Measurements from ENCODE around the gene PPP6R1.

Gene PPP6R1

GRCh38 chr19:55256562-55257460, 2.0 kb downstream of the PPP6R1 start:
- CTCF ChIA-PET = interaction anchor here (0.8 to 3.6 kb wide), 8 partner anchors 11 to 211 kb away, joined by 3 to 12 read pairs (median 4); no protein-coding TSS in a partner anchor
- no peak for DNase-seq (ENCODE audit: extremely low spot score)
- POLR2A ChIA-PET = interaction anchor here (0.6 to 1.3 kb wide), 2 partner anchors 19 to 149 kb away, joined by 4 to 6 read pairs; no protein-coding TSS in a partner anchor
- TF ChIP-seq CTCF (IDR thresholded peaks at IDR 0.05; ENCODE audit: control extremely low read depth, extremely low read depth, low read depth, missing control alignments) = no peak

- CTCF ChIA-PET = interaction anchor here (0.9 to 3.6 kb wide), 11 partner anchors 10 to 212 kb away, joined by 3 to 12 read pairs (median 3); partner anchors contain the start of gene TMEM238
- peak; percentile 53 for DNase-seq (ENCODE audit: extremely low spot score)
- TF ChIP-seq CTCF (IDR thresholded peaks at IDR 0.05; ENCODE audit: control extremely low read depth, extremely low read depth, low read depth, missing control alignments) = no peak
- POLR2A ChIA-PET = interaction anchor here (0.6 to 1.9 kb wide), 3 partner anchors 20 to 330 kb away, joined by 3 to 10 read pairs (median 6); partner anchors contain the start of gene UBE2S
These were observed 3.0 kb downstream of the PPP6R1 start for GRCh38 chr19:55255618-55256423.

- no peak for TF ChIP-seq CTCF (IDR thresholded peaks at IDR 0.05; ENCODE audit: control extremely low read depth, extremely low read depth, low read depth, missing control alignments)
- ChIA-PET POLR2A (interaction anchor here (0.5 to 1.9 kb wide), 5 partner anchors 9 to 153 kb away, joined by 3 to 10 read pairs (median 3); partner anchors contain the start of genes TMEM238 and UBE2S), CTCF (interaction anchor here (0.9 to 3.6 kb wide), 7 partner anchors 14 to 199 kb away, joined by 3 to 12 read pairs (median 5); no protein-coding TSS in a partner anchor)
- DNase-seq (ENCODE audit: extremely low spot score) = no peak
These were observed 4.2 kb downstream of the PPP6R1 start for GRCh38 chr19:55254625-55254977.

- no peak for TF ChIP-seq CTCF (IDR thresholded peaks at IDR 0.05; ENCODE audit: control extremely low read depth, extremely low read depth, low read depth, missing control alignments)
- peak; percentile 79 for DNase-seq (ENCODE audit: extremely low spot score)
- ChIA-PET POLR2A (interaction anchor here (0.5 to 1.9 kb wide), 5 partner anchors 8 to 153 kb away, joined by 3 to 10 read pairs (median 3); partner anchors contain the start of genes TMEM238 and UBE2S), CTCF (interaction anchor here (0.9 to 3.6 kb wide), 6 partner anchors 38 to 250 kb away, joined by 3 to 12 read pairs (median 6); no protein-coding TSS in a partner anchor)
These were observed 4.8 kb downstream of the PPP6R1 start for GRCh38 chr19:55253842-55254624.

GRCh38 chr19:55252760-55253663, 5.8 kb downstream of the PPP6R1 start:
- TF ChIP-seq CTCF (IDR thresholded peaks at IDR 0.05; ENCODE audit: control extremely low read depth, extremely low read depth, low read depth, missing control alignments) = no peak
- ChIA-PET POLR2A (interaction anchor here (0.5 to 1.0 kb wide), 2 partner anchors 108 to 135 kb away, joined by 4 read pairs; no protein-coding TSS in a partner anchor), CTCF (interaction anchor here (1.1 to 3.6 kb wide), 4 partner anchors 23 to 165 kb away, joined by 5 to 9 read pairs (median 6); no protein-coding TSS in a partner anchor)
- no peak for DNase-seq (ENCODE audit: extremely low spot score)
